Hepatocyte (in vitro differentiated cells): ENCODE data around the gene WASF3.

Experiments
- EZH2 ChIP-seq: fragments of 200-600 bp; sonication (generic); IDR thresholded peaks from 2 replicates; pipeline ENCODE4 v1.6.1; 2016; ENCODE audit warnings: antibody characterized with exemption, mild to moderate bottlenecking, borderline replicate concordance
- EZH2phosphoT487 ChIP-seq: fragments of 200-600 bp; sonication (generic); IDR thresholded peaks from one replicate; pipeline ENCODE4 v1.6.1; 2018; ENCODE audit warnings: antibody characterized with exemption, mild to moderate bottlenecking, low read depth, moderate library complexity; ENCODE audit not compliant: unreplicated experiment, severe bottlenecking
- TF ChIP-seq, protein P1 (sequence below): fragments of 200-600 bp; sonication (generic); IDR thresholded peaks from 2 replicates; pipeline ENCODE4 v1.5.1; 2016; ENCODE audit warnings: antibody characterized with exemption, mild to moderate bottlenecking; ENCODE audit not compliant: poor library complexity

DNA sequence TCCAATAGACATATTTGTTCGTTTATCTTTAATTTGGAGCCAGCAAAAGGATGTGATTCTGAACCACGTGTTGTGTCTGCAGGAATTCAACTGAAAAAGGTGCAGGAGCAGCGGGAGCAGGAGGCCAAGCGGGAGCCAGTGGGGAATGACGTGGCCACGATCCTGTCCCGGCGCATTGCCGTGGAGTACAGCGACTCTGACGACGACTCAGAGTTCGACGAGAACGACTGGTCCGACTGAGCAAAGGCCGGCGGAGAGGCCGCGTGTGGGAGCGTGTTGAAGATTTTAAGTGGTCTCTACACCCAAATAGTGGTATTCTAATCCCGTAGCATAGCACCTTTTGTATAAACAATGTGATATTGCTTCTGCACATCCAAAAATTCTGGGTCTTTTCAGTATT, 128.1 kb downstream of the WASF3 start:
- TF ChIP-seq EZH2phosphoT487 (no peak), EZH2 (no peak)
- TF ChIP-seq, protein P1, sequence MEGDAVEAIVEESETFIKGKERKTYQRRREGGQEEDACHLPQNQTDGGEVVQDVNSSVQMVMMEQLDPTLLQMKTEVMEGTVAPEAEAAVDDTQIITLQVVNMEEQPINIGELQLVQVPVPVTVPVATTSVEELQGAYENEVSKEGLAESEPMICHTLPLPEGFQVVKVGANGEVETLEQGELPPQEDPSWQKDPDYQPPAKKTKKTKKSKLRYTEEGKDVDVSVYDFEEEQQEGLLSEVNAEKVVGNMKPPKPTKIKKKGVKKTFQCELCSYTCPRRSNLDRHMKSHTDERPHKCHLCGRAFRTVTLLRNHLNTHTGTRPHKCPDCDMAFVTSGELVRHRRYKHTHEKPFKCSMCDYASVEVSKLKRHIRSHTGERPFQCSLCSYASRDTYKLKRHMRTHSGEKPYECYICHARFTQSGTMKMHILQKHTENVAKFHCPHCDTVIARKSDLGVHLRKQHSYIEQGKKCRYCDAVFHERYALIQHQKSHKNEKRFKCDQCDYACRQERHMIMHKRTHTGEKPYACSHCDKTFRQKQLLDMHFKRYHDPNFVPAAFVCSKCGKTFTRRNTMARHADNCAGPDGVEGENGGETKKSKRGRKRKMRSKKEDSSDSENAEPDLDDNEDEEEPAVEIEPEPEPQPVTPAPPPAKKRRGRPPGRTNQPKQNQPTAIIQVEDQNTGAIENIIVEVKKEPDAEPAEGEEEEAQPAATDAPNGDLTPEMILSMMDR = no peak
